Occipital lobe (tissue), 1 donor: ENCODE data around the gene AIMP1. TPM values are rescaled to one million over a fixed set of nuclear protein-coding genes. Genes with fewer than 3 reads are reported as not detected.

Experiments
- total RNA-seq: library from RNA; depleted of rRNA; stranded (reverse); fragments of >200 nt; gene quantifications from one replicate; pipeline ENCODE4 v1.2.3, GENCODE V29; 2014

The AIMP1 gene
- total RNA-seq, 1 donor from 2014 or later, result 25.3 TPM

Other genes with a start within 250 kb of the AIMP1 start
- 147 TPM for gene TBCK, start 341 bp upstream of the AIMP1 start, total RNA-seq
- gene GIMD1, start 52.2 kb downstream of the AIMP1 start, total RNA-seq, result not detected